ENCODE data around the gene FTCDNL1.
A peak's percentile ranks its signal among the peaks of the same experiment; 100 is the strongest.

FTCDNL1 gene

GRCh38 chr2:199850718-199851500 is at the start of gene FTCDNL1:
Gene FTCDNL1, minus strand, starts transcription at chr2:199851192. Its CDS starts 2,230 bp downstream, at chr2:199848962.
- peak; percentile 19 for DNase-seq (ENCODE audit: low read depth)

GRCh38 chr2:199896617-199897016 is 45.6 kb upstream of the FTCDNL1 start:
- DNase-seq (ENCODE audit: low read depth): no peak

GRCh38 chr2:199895406-199895805 is 44.4 kb upstream of the FTCDNL1 start:
- DNase-seq (ENCODE audit: low read depth): no peak

GRCh38 chr2:199883474-199884212 is 32.7 kb upstream of the FTCDNL1 start:
- DNase-seq (ENCODE audit: low read depth): no peak

GRCh38 chr2:199882667-199883066 is 31.7 kb upstream of the FTCDNL1 start:
- DNase-seq (ENCODE audit: low read depth): no peak

GRCh38 chr2:199875400-199875799 is 24.4 kb upstream of the FTCDNL1 start:
- DNase-seq (ENCODE audit: low read depth): no peak

- no peak for DNase-seq (ENCODE audit: low read depth)
These were observed 23.2 kb upstream of the FTCDNL1 start for GRCh38 chr2:199874209-199874608.

GRCh38 chr2:199870581-199870980 is 19.6 kb upstream of the FTCDNL1 start:
- DNase-seq (ENCODE audit: low read depth): no peak

- no peak for DNase-seq (ENCODE audit: low read depth)
These were observed 18.7 kb upstream of the FTCDNL1 start for GRCh38 chr2:199869653-199870052.

- no peak for DNase-seq (ENCODE audit: low read depth)
These were observed 18.2 kb upstream of the FTCDNL1 start for GRCh38 chr2:199869227-199869541.

- no peak for DNase-seq (ENCODE audit: low read depth)
These were observed 17.6 kb upstream of the FTCDNL1 start for GRCh38 chr2:199868431-199869226.

GRCh38 chr2:199865905-199866304 is 14.9 kb upstream of the FTCDNL1 start:
- DNase-seq (ENCODE audit: low read depth): no peak

GRCh38 chr2:199862788-199863187 is 11.8 kb upstream of the FTCDNL1 start:
- DNase-seq (ENCODE audit: low read depth): no peak

- DNase-seq (ENCODE audit: low read depth): no peak
These were observed 10.3 kb upstream of the FTCDNL1 start for GRCh38 chr2:199861132-199861774.

GRCh38 chr2:199855812-199856211 is 4.8 kb upstream of the FTCDNL1 start:
- DNase-seq (ENCODE audit: low read depth): no peak

- no peak for DNase-seq (ENCODE audit: low read depth)
These were observed 891 bp upstream of the FTCDNL1 start for GRCh38 chr2:199851883-199852282.

GRCh38 chr2:199851501-199851810 is 464 bp upstream of the FTCDNL1 start:
- no peak for DNase-seq (ENCODE audit: low read depth)

GRCh38 chr2:199850218-199850717 is 724 bp downstream of the FTCDNL1 start:
- DNase-seq (ENCODE audit: low read depth): no peak

GRCh38 chr2:199848389-199849130 is 2.4 kb downstream of the FTCDNL1 start:
- no peak for DNase-seq (ENCODE audit: low read depth)

GRCh38 chr2:199847181-199847864 is 3.7 kb downstream of the FTCDNL1 start:
- DNase-seq (ENCODE audit: low read depth): no peak
